HepG2 (cell line): ENCODE data around the gene ARHGEF16. TPM values are rescaled to one million over a fixed set of nuclear protein-coding genes. Genes with fewer than 3 reads are reported as not detected.

Source experiments
- CAMTA2 ChIP-seq: sonication (generic); formaldehyde crosslinking; IDR thresholded peaks from 2 replicates; pipeline ENCODE4 v1.4.0; 2020; ENCODE audit warnings: mild to moderate bottlenecking, missing genetic modification reagents, borderline replicate concordance
- DDIT3 ChIP-seq: sonication (generic); formaldehyde crosslinking; IDR thresholded peaks from 2 replicates; pipeline ENCODE4 v1.4.0; 2020; ENCODE audit warnings: mild to moderate bottlenecking, missing genetic modification reagents
- ESRRA ChIP-seq: sonication (generic); formaldehyde crosslinking; IDR thresholded peaks from 2 replicates; pipeline ENCODE4 v1.5.1; 2020; ENCODE audit warnings: mild to moderate bottlenecking, low read depth, missing genetic modification reagents
- HINFP ChIP-seq: sonication (generic); formaldehyde crosslinking; IDR thresholded peaks from 2 replicates; pipeline ENCODE4 v1.4.0; 2020; ENCODE audit warnings: low read depth, mild to moderate bottlenecking, missing genetic modification reagents
- MEF2D ChIP-seq: sonication (generic); formaldehyde crosslinking; IDR thresholded peaks from 2 replicates; pipeline ENCODE4 v1.5.1; 2020; ENCODE audit warnings: mild to moderate bottlenecking, missing genetic modification reagents
- NR2F1 ChIP-seq, 2 experiments: fragments of 450-650 bp in 1 of 2; formaldehyde crosslinking in 1 of 2; IDR thresholded peaks; 2 replicates each; pipeline versions ENCODE4 v1.5.0 to v1.6.1; 2016 to 2020; ENCODE audit warnings: mild to moderate bottlenecking in 1 of 2, missing compliant biosample characterization in 1 of 2, missing genetic modification reagents in 1 of 2, moderate library complexity in 1 of 2
- PATZ1 ChIP-seq: sonication (generic); formaldehyde crosslinking; IDR thresholded peaks from 2 replicates; pipeline ENCODE4 v1.4.0; 2020; ENCODE audit warnings: missing genetic modification reagents
- SNAI1 ChIP-seq: sonication (generic); formaldehyde crosslinking; IDR thresholded peaks from 2 replicates; pipeline ENCODE4 v1.5.0; 2020; ENCODE audit warnings: mild to moderate bottlenecking, missing genetic modification reagents, borderline replicate concordance
- TARDBP ChIP-seq: sonication (generic); formaldehyde crosslinking; IDR thresholded peaks from 2 replicates; pipeline ENCODE4 v1.8.0; 2022; ENCODE audit warnings: mild to moderate bottlenecking, missing genetic modification reagents
- TBL1XR1 ChIP-seq: fragments of 150-350 bp; IDR thresholded peaks from 2 replicates; pipeline ENCODE4 v1.6.1; 2014; ENCODE audit warnings: borderline replicate concordance, low read length; ENCODE audit not compliant: partially characterized antibody
- ZBED4 ChIP-seq: sonication (generic); formaldehyde crosslinking; IDR thresholded peaks from 2 replicates; pipeline ENCODE4 v1.4.0; 2020; ENCODE audit warnings: missing genetic modification reagents, borderline replicate concordance
- ZNF33B ChIP-seq: sonication (generic); formaldehyde crosslinking; IDR thresholded peaks from 2 replicates; pipeline ENCODE4 v1.5.1; 2020; ENCODE audit warnings: mild to moderate bottlenecking, missing genetic modification reagents
- ZNF609 ChIP-seq: sonication (generic); formaldehyde crosslinking; IDR thresholded peaks from 2 replicates; pipeline ENCODE4 v1.4.0; 2020; ENCODE audit warnings: mild to moderate bottlenecking, missing genetic modification reagents, borderline replicate concordance
- polyA plus RNA-seq, 8 experiments: library from polyadenylated mRNA; depleted of rRNA in 3 of 8; stranded (reverse) in 7 of 8; unstranded in 1 of 8; fragments of >200 nt; fragmentation: Illumina TruSeq in 4 of 8; extraction: Trizol in 4 of 8; gene quantifications; 2 replicates each; pipeline versions ENCODE4 v1.2.1 to v1.2.3, GENCODE V29; 2011 to 2016; ENCODE audit warnings: low read depth in 4 of 8, missing spikeins in 1 of 8, mixed read lengths in 1 of 8; ENCODE audit not compliant: insufficient read depth in 1 of 8
- total RNA-seq, 5 experiments: library from RNA; depleted of rRNA; stranded (reverse); fragments of >200 nt; fragmentation: Illumina TruSeq; extraction: Trizol; gene quantifications; 2 replicates each; pipeline ENCODE4 v1.2.3, GENCODE V29; 2016; ENCODE audit warnings: low read depth in 1 of 5

The ARHGEF16 gene
- total and polyA plus RNA-seq, 2 of the 13 experiments (the other 11 are each of a cell fraction or from before 2014, with no cell fraction given) = 20.3 to 39.9 TPM

GRCh38 chr1:3456964-3457909, 2.8 kb downstream of the ARHGEF16 start (continued):
- TF ChIP-seq ZNF609 (CRISPR knock-in tag) (peak; percentile 44; the same call in 1 of the 2 replicates), ZNF33B (CRISPR knock-in tag) (no peak), DDIT3 (no peak), ESRRA (CRISPR knock-in tag) (peak; percentile 52; the same call in 1 of the 2 replicates), CAMTA2 (CRISPR knock-in tag) (0 out of 2 replicates have a peak, but pooled peaks have one; percentile 70), NR2F1 (CRISPR knock-in tag; IDR thresholded peaks at IDR 0.05) (peak in 1 of 2 experiments; percentile 50; a peak in 1 of 4 replicates), MEF2D (peak; percentile 69), PATZ1 (CRISPR knock-in tag) (peak; percentile 77; the same call in 1 of the 2 replicates), SNAI1 (peak; percentile 86; the same call in 1 of the 2 replicates), TBL1XR1 (no peak), HINFP (0 out of 2 replicates have a peak, but pooled peaks have one; percentile 12), ZBED4 (CRISPR knock-in tag) (peak; percentile 86), TARDBP (CRISPR knock-in tag) (peak; percentile 25; the same call in 1 of the 2 replicates)
